Testis (tissue), 3 donors: Measurements from ENCODE around the gene TBCCD1. TPM values are rescaled to one million over a fixed set of nuclear protein-coding genes. Genes with fewer than 3 reads are reported as not detected.

Experiments
- DNase-seq: peaks from one replicate; pipeline ENCODE4 v3.0.0-alpha.2; 2019
- H3K27ac ChIP-seq, 2 donors: fragments of 200-600 bp; sonication (generic); one replicate each; pipeline ENCODE4 v1.5.1; 2019
- H3K27me3 ChIP-seq: fragments of 200-600 bp; sonication (generic); one replicate; pipeline ENCODE4 v1.5.1; 2019
- H3K36me3 ChIP-seq: fragments of 200-600 bp; sonication (generic); one replicate; pipeline ENCODE4 v1.5.1; 2017; ENCODE audit warnings: low read depth; ENCODE audit errors: missing control alignments
- H3K4me1 ChIP-seq: fragments of 200-600 bp; sonication (generic); one replicate; pipeline ENCODE4 v1.5.1; 2019
- H3K4me3 ChIP-seq, 2 donors: fragments of 200-600 bp; sonication (generic); one replicate each; pipeline ENCODE4 v1.5.1; 2017 to 2019
- H3K9me3 ChIP-seq: fragments of 200-600 bp; sonication (generic); one replicate; pipeline ENCODE4 v1.5.1; 2017
- CTCF ChIP-seq, 3 experiments: fragments of 450-650 bp in 2 of 3; fragments of 200-600 bp in 1 of 3; sonication (generic) in 1 of 3; IDR thresholded peaks; one replicate each; pipeline ENCODE4 v1.5.1; 2016 to 2019; ENCODE audit warnings: antibody characterized with exemption in 3 of 3, mild to moderate bottlenecking in 2 of 3, moderate library complexity in 1 of 3
- POLR2A ChIP-seq: fragments of 450-650 bp; IDR thresholded peaks from one replicate; pipeline ENCODE4 v1.6.1; 2017; ENCODE audit warnings: antibody characterized with exemption, mild to moderate bottlenecking, moderate library complexity
- WGBS, 2 donors: methylation state at CpG; one replicate each; pipeline ENCODE4 v1.1.5; 2018; 5-methylcytosine and 5-hydroxymethylcytosine counted together
- intact Hi-C: fragments of 100-400 bp; cut with DNase I; formaldehyde crosslinking; loops from one replicate; pipeline ENCODE4 v1.15.1; 2023; ENCODE audit warnings: low total_unique reads
- polyA plus RNA-seq: library from polyadenylated mRNA; stranded (reverse); fragments of 350-450 nt; fragmentation: Illumina TruSeq; extraction: RNeasy Lipid Tissue Mini Kit (QIAGEN cat#74804); gene quantifications from one replicate; pipeline ENCODE4 v1.2.3, GENCODE V29; 2014; ENCODE audit warnings: low read depth, low replicate concordance; ENCODE audit not compliant: insufficient read depth
- total RNA-seq, 2 donors: library from RNA; depleted of rRNA; stranded (reverse); fragments of >200 nt; gene quantifications; one replicate each; pipeline ENCODE4 v1.2.3, GENCODE V29; 2016

TBCCD1 gene
- total and polyA plus RNA-seq, 3 donors from 2014 or later: 33.1 to 43.4 (median 35.0) TPM

GRCh38 chr3:186512570-186513302 lies 54.4 kb downstream of the TBCCD1 start:
- H3K27me3 ChIP-seq: no peaks in the 10 kb centered on the region
- H3K4me1 ChIP-seq: no peaks in the 10 kb centered on the region
- no peak overlapping the region for H3K4me3 ChIP-seq
- intact Hi-C loops: no loop called here
- no peaks in the 10 kb centered on the region for H3K36me3 ChIP-seq
- 49 to 64% methylated on average over 9 of the region's 9 CpGs for WGBS, 2 donors
- no peak overlapping the region for H3K27ac ChIP-seq
- TF ChIP-seq CTCF (IDR thresholded peaks at IDR 0.05) (no peak), POLR2A (no peak)
- no peaks in the 10 kb centered on the region for H3K9me3 ChIP-seq
- DNase-seq: no peak

- Histone ChIP-seq H3K27me3 (no peaks in the 10 kb centered on the region), H3K36me3 (no peaks in the 10 kb centered on the region), H3K9me3 (no peaks in the 10 kb centered on the region), H3K4me3 (no peak overlapping the region), H3K4me1 (no peaks in the 10 kb centered on the region), H3K27ac (no peak overlapping the region)
- TF ChIP-seq CTCF (IDR thresholded peaks at IDR 0.05) (no peak), POLR2A (no peak)
- DNase-seq: no peak
- WGBS, 2 donors: 78 to 85% methylated on average over 5 of the region's 5 CpGs
- intact Hi-C loops: no loop called here
These were observed 55.4 kb downstream of the TBCCD1 start for GRCh38 chr3:186511702-186512101.

- H3K27me3 ChIP-seq: no peaks in the 10 kb centered on the region
- no peaks in the 10 kb centered on the region for H3K36me3 ChIP-seq
- DNase-seq: no peak
- TF ChIP-seq CTCF (IDR thresholded peaks at IDR 0.05): no peak
- TF ChIP-seq POLR2A: no peak
- 87 to 93% methylated on average over 4 of the region's 4 CpGs for WGBS, 2 donors
- no peak overlapping the region for H3K4me3 ChIP-seq
- H3K4me1 ChIP-seq: no peaks in the 10 kb centered on the region
- no peaks in the 10 kb centered on the region for H3K9me3 ChIP-seq
- intact Hi-C loops: no loop called here
- H3K27ac ChIP-seq: no peak overlapping the region
These were observed 55.9 kb downstream of the TBCCD1 start for GRCh38 chr3:186511245-186511644.

- Histone ChIP-seq H3K4me1 (no peaks in the 10 kb centered on the region), H3K27me3 (no peaks in the 10 kb centered on the region), H3K9me3 (no peaks in the 10 kb centered on the region), H3K27ac (no peak overlapping the region), H3K4me3 (no peak overlapping the region), H3K36me3 (no peaks in the 10 kb centered on the region)
- no peak for DNase-seq
- TF ChIP-seq CTCF (IDR thresholded peaks at IDR 0.05) (no peak), POLR2A (no peak)
- intact Hi-C loops: no loop called here
- WGBS, 2 donors: 72 to 80% methylated on average over 9 of the region's 9 CpGs
These were observed 56.6 kb downstream of the TBCCD1 start for GRCh38 chr3:186510374-186511079.
